Psoas muscle (tissue), 8 donors: ENCODE results near the gene ATG16L2. TPM values are rescaled to one million over a fixed set of nuclear protein-coding genes. Genes with fewer than 3 reads are reported as not detected.
A peak's percentile ranks its signal among the peaks of the same experiment; 100 is the strongest.
"Not testable (repeated sequence)": the region's sequence is repeated elsewhere in the genome, so short reads cannot be mapped to it uniquely, and the experiment has no call there.

Experiments used
- ATAC-seq, 4 donors: fragments of 200-7000 bp; cut with Tn5 transposase; one replicate each; pipeline ENCODE4 v1.9.1; 2020; ENCODE audit warnings: moderate library complexity in 3 of 4, mild to moderate bottlenecking in 2 of 4
- DNase-seq, 2 donors: peaks; one replicate each; pipeline ENCODE4 v3.0.0-alpha.2; 2020
- H3K27ac ChIP-seq: fragments of 200-600 bp; one replicate; pipeline ENCODE4 v1.8.0; 2022
- H3K27me3 ChIP-seq, 3 donors: fragments of 200-600 bp in 1 of 3; one replicate each; pipeline versions ENCODE4 v1.6.1 to v1.8.0; 2013 to 2022; ENCODE audit warnings: low read length in 2 of 3, mild to moderate bottlenecking in 2 of 3, moderate library complexity in 1 of 3; ENCODE audit not compliant: insufficient read depth in 3 of 3
- H3K36me3 ChIP-seq, 2 donors: fragments of 200-600 bp in 1 of 2; one replicate each; pipeline versions ENCODE4 v1.6.1 to v1.8.0; 2013 to 2022; ENCODE audit warnings: low read depth in 1 of 2, mild to moderate bottlenecking in 1 of 2, moderate library complexity in 1 of 2; ENCODE audit not compliant: insufficient read depth in 1 of 2
- H3K4me1 ChIP-seq: fragments of 200-600 bp; one replicate; pipeline ENCODE4 v1.8.0; 2022
- H3K4me3 ChIP-seq: fragments of 200-600 bp; one replicate; pipeline ENCODE4 v1.8.0; 2022; ENCODE audit warnings: mild to moderate bottlenecking
- H3K9me3 ChIP-seq: fragments of 200-600 bp; one replicate; pipeline ENCODE4 v1.8.0; 2022
- WGBS, 3 donors: extraction: QIAGEN DNeasy Blood & Tissue Kit; methylation state at CpG; one replicate each; pipeline versions ENCODE4 v1.1.6 to v1.1.7; 2013; 5-methylcytosine and 5-hydroxymethylcytosine counted together
- intact Hi-C, 2 donors: fragments of 100-400 bp; cut with DNase I; formaldehyde crosslinking; loops; one replicate each; pipeline versions ENCODE4 v1.11.0 to v1.14.2; 2022
- polyA plus RNA-seq, 3 donors: library from polyadenylated mRNA; stranded (reverse); fragments of 200-250 nt; gene quantifications; one replicate each; pipeline ENCODE4 v1.2.3, GENCODE V29; 2013
- total RNA-seq, 4 donors: library from RNA; stranded (reverse); fragmentation: NEBNext Ultra II Directional in 2 of 4; extraction: Animal tissue kit (Norgen Biotek cat#: 25700) in 2 of 4; gene quantifications; one replicate each; pipeline versions ENCODE4 v1.2.1 to v1.2.4, GENCODE V29; 2021 to 2023
- TF ChIP-seq, protein P1 (sequence below): fragments of 200-600 bp; IDR thresholded peaks from one replicate; pipeline ENCODE4 v1.8.0; 2022; ENCODE audit warnings: antibody characterized with exemption
- donor health status: healthy with polysubstance abuse.
- donor health status: DM: no; HTN: no; CAD: no; lungs with moderate emphysema.
- donor health status: Bipolar disorder and iron deficiency.
- donor health status: healthy.
- donor health status: DM: yes; HTN: yes; CAD: no.
- donor health status: DM: no; HTN: no; CAD: no.
- donor health status: DM: no; HTN: no; CAD: no.
- donor health status: DM: yes; HTN: yes; CAD: no.

The ATG16L2 gene
- total and polyA plus RNA-seq, 7 donors = 3.9 to 9.6 (median 4.9) TPM

DNA sequence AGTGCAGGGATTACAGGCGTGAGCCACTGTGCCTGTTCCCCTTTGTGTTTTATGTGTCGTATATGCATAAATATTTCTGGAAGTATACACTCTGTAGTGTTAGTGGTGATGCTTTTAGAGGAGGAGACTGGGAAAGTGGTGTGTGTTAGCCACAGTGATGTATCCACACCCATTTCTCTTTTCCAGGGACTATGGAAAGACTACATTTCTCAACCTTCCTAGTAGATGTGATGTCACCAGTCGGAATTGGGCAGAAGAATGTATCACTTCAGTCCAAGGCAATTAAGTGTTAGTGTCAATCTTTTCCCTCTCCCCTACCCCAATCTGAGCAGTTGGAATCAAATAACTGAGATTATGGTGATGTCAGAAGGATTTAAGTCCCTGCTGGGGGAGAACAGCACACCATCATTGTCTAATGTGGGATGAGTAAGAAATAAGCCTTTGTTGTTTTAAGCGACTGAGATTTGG, 5.8 kb upstream of the ATG16L2 start:
- no peak overlapping the region for H3K4me3 ChIP-seq
- no peak for ATAC-seq
- no peaks in the 10 kb centered on the region for H3K9me3 ChIP-seq
- intact Hi-C loops = no loop called here
- TF ChIP-seq, protein P1, sequence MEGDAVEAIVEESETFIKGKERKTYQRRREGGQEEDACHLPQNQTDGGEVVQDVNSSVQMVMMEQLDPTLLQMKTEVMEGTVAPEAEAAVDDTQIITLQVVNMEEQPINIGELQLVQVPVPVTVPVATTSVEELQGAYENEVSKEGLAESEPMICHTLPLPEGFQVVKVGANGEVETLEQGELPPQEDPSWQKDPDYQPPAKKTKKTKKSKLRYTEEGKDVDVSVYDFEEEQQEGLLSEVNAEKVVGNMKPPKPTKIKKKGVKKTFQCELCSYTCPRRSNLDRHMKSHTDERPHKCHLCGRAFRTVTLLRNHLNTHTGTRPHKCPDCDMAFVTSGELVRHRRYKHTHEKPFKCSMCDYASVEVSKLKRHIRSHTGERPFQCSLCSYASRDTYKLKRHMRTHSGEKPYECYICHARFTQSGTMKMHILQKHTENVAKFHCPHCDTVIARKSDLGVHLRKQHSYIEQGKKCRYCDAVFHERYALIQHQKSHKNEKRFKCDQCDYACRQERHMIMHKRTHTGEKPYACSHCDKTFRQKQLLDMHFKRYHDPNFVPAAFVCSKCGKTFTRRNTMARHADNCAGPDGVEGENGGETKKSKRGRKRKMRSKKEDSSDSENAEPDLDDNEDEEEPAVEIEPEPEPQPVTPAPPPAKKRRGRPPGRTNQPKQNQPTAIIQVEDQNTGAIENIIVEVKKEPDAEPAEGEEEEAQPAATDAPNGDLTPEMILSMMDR = no peak
- peaks cover 15% of the 10 kb centered on the region for H3K4me1 ChIP-seq
- H3K27ac ChIP-seq = no peak overlapping the region
- H3K27me3 ChIP-seq = no peaks in the 10 kb centered on the region
- peaks cover 0 to 17% of the 10 kb centered on the region in 2 donors for H3K36me3 ChIP-seq
- DNase-seq = no peak
- 85 to 90% (median 88%) methylated on average over 4 of the region's 4 CpGs for WGBS, 3 donors

DNA sequence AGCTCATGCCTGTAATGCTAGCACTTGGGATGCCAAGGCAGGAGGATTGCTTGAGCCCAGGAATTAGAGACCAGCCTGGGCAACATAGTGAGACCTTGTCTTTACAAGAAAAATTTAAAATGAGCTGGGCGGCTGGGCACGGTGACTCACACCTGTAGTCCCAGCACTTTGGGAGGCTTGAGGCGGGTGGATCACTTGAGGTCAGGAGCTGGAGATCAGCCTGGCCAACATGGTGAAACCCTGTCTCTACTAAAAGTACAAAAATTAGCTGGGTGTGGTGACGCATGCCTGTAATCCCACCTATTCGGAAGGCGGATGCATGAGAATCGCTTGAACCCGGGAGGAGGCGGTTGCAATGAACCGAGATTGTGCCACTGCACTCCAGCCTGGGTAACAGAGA, 2.5 kb upstream of the ATG16L2 start:
- intact Hi-C loops = loop anchor here in 1 of 2 donors (5.0 kb wide), 1 partner anchor 84 kb away; no protein-coding TSS in a partner anchor
- peaks cover 26% of the 10 kb centered on the region for H3K4me1 ChIP-seq
- DNase-seq, H3K27me3 ChIP-seq, H3K27ac ChIP-seq, H3K4me3 ChIP-seq, H3K9me3 ChIP-seq, ATAC-seq: not testable (repeated sequence)
- H3K36me3 ChIP-seq = peaks cover 0 to 17% of the 10 kb centered on the region in 2 donors
- WGBS, 3 donors = 90 to 95% (median 92%) methylated on average over 10 of the region's 10 CpGs

DNA sequence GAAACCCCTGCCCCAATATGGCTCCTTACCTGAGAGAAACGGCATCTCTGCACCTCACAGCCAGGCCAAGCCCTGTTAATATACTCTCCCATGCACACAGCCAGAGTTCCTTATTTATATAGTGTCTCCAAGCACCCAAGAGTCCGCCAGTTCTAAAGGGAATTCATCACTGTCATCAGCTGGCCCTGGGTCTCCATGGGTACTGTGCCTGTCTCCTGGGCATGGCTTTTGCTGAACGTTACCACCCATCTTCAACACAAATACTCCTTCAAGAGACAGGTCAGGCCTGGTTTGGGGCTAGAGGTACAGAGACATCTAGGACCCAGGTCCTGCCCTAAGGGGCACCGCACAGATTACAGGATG, 1.6 kb upstream of the ATG16L2 start:
- Histone ChIP-seq H3K27me3 (no peaks in the 10 kb centered on the region), H3K9me3 (no peaks in the 10 kb centered on the region), H3K27ac (peak overlapping the region; percentile 97), H3K4me1 (peaks cover 26% of the 10 kb centered on the region), H3K4me3 (peak overlapping the region; percentile 76), H3K36me3 (peaks cover 0 to 17% of the 10 kb centered on the region in 2 donors)
- 39 to 46% (median 41%) methylated on average over 4 of the region's 4 CpGs for WGBS, 3 donors
- no peak for ATAC-seq
- intact Hi-C loops = loop anchor here in 1 of 2 donors (5.0 kb wide), 1 partner anchor 85 kb away; no protein-coding TSS in a partner anchor
- TF ChIP-seq, protein P1 = no peak
- no peak for DNase-seq

DNA sequence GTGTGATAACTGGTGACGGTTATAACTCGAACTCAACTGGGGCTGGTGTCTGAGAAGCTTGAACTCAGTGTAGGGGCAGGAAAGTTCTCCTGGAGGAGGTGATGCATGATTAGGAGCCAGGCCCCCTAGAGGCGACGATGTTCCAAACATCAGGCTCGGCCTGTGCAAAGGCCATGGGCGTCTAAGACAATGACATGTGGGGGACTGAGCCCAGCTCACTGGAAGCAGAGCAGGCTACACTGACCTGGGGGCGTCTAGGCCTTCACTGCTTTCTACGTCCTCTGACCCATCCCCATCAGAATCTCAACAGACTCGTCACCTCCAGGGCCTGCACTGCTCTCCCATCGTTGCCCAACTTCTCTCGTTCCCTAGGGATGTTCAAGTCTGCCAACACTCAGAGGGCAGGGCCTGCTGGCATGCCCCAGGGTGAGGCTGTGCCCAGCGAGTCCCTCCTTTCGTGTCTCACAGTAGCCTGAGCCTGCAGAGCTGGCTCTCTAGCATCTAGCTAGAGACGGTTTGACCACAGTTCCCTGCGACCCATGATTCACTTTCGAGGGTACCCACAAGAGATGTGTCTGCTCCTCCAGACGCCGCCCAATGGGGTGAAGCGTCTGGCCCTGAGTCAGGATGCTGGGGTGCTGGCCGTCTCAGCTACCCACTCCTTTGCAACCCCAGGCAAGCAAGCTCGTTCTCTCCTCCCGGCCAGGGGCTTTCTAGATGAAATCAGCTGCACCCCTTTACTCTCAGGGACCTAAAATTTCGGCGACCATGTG, 1.1 kb upstream of the ATG16L2 start:
- TF ChIP-seq, protein P1 = peak; percentile 56
- no peaks in the 10 kb centered on the region for H3K27me3 ChIP-seq
- H3K4me1 ChIP-seq = peaks cover 26% of the 10 kb centered on the region
- intact Hi-C loops = loop anchor here in 1 of 2 donors (5.0 kb wide), 1 partner anchor 86 kb away; no protein-coding TSS in a partner anchor
- peaks cover 0 to 22% of the 10 kb centered on the region in 2 donors for H3K36me3 ChIP-seq
- H3K27ac ChIP-seq = peak overlapping the region; percentile 97
- peak; percentile 61 to 81 for DNase-seq
- WGBS, 3 donors = 6 to 17% (median 7%) methylated on average over 24 of the region's 24 CpGs
- H3K9me3 ChIP-seq = no peaks in the 10 kb centered on the region
- H3K4me3 ChIP-seq = peak overlapping the region; percentile 76
- ATAC-seq = peak; percentile 46 to 75 (median 62)

DNA sequence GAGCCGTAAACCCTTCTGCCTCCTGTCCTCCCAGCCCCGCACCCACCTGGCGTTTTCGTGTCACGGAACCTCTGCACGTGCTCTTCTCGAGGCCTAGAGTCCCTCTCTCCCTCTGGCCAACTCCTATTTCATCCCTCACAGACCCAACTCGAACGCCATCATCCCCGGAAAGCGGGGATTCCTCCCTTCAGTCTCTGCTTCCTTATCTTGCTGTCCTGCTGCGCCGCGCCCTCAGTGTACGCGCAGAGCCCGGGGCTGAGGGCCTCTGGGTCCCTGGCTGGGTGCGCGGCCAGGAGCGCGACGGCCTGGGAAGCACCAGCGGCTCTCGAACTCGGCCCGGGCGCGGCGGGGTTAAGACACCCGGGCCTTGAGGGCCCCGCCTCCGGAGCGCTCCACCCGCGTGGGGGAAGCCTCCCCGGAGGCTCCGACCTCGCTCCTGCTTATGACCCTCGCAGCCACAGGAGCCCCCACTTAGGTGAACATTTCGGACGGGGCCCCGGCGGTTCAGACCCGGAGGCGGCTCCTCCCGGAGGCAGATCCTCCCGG, 398 bp upstream of the ATG16L2 start:
- intact Hi-C loops = loop anchor here in 1 of 2 donors (5.0 kb wide), 1 partner anchor 87 kb away; no protein-coding TSS in a partner anchor
- no peaks in the 10 kb centered on the region for H3K9me3 ChIP-seq
- peaks cover 0 to 25% of the 10 kb centered on the region in 2 donors for H3K36me3 ChIP-seq
- H3K27ac ChIP-seq = peak overlapping the region; percentile 97
- ATAC-seq (peak; percentile 86 to 93 (median 88)), DNase-seq (peak; percentile 89 to 91)
- H3K4me3 ChIP-seq = peak overlapping the region; percentile 76
- TF ChIP-seq, protein P1 = no peak
- 0 to 1% (median 1%) methylated on average over 47 of the region's 47 CpGs for WGBS, 3 donors
- H3K4me1 ChIP-seq = peaks cover 26% of the 10 kb centered on the region
- H3K27me3 ChIP-seq = no peaks in the 10 kb centered on the region
